Stimulated activated CD4-positive, alpha-beta T cell treated with anti-CD3 and anti-CD28 coated beads, Interleukin-2, amount 100 ng/mL, for 24 hours (primary cell): ENCODE measurements around the gene RRP36.
A peak's percentile ranks its signal among the peaks of the same experiment; 100 is the strongest.
"Not testable (repeated sequence)": the region's sequence is repeated elsewhere in the genome, so short reads cannot be mapped to it uniquely, and the experiment has no call there.

Experiments
- DNase-seq, 2 donors: peaks; one replicate each; pipeline ENCODE4 v3.0.0-alpha.2; 2020

RRP36 gene

GRCh38 chr6:43021270-43022047 lies at the start of gene RRP36:
Gene RRP36, plus strand, starts transcription at chr6:43021623. Its CDS starts 32 bp downstream, at chr6:43021655.
- peak; percentile 83 to 85 for DNase-seq

DNA sequence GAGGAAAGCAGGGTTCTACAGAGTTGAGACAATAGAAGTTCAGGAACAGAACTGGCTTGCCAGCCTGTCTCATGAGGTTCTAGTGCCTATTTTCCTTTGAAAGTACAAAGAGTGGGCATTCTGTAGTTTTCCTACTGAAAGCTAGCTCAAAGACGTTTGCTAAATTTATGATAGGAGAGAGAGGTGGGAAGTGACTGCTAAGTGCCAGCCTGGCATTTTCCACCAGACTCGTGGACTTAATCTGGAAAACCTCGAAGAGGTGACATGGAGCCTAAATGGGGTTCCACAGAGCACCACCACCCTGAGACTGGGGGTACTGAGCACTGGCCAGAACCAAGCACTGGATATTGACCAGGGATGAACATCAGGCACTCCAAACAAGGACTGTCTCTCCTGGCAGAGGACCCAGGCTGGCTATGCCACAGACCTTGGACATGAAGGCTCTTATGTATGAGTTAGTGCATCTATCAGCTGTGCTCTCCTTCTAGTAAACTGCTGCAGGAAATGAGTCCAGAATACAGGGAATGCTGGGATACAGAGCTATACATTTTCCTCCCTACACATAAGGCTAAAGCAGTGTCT lies 49.6 kb upstream of the RRP36 start:
- no peak for DNase-seq

DNA sequence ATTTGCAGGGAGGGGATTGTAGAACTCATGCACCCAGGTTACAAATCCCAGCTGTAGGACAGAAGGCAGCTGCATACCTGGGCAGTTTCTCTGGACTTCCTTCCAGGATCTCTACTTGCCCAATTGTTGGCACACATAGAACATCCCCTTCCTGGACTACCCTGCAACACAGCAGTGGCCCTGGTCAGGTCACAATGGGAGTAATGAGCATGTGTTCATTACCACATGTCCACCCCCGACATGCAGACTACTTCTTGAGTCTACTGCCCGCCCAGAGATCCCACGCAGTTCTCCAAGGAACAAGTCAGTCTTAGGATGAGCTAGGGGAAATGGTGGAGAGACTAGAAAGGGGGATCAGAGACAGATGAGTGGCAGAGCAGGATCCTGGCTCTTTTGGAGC lies 47.5 kb upstream of the RRP36 start:
- DNase-seq, result no peak

GRCh38 chr6:42974919-42975505 lies 46.4 kb upstream of the RRP36 start:
- DNase-seq, result no peak

- peak; percentile 31 to 35 for DNase-seq
These were observed 43.0 kb upstream of the RRP36 start for GRCh38 chr6:42978487-42978838.

DNA sequence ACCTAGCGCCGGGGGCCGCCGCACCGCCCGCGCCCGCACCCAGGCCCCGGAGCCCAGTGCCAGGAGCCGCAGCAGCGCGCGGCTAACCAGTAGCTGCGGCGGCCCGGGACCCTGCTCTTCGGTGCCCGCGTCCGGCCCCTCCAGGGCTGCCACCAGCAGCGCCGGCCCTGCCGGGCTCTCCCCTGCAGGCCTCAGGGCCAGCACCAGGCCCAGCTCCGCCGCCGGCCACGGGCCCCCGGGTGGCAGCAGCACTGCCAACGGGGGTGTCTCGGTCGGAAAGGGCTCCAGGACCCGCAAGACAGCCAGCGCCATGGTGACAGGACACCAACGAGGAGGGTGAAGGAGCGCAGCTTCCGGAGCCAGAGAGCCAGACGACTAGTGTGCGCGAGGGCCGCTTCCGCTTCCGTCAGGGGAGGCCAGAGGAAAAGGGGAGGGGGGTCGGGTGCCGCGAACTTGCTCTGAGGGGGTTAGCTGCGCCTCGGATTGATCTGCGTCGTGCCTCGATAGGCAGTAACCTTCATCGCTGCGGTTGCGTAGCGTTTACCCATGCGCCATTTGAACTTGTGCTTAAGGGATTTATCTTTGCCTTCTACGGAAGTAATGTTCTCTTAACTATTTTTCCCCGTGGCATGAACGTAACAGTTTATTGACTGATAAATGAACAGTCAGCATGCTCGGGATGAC lies 42.4 kb upstream of the RRP36 start, which contains the start of gene PEX6:
PEX6 (minus strand) TSS at position 343 of the 684 bp plus-strand sequence; CDS start at position 312, 31 bp downstream.
- peak; percentile 90 to 91 for DNase-seq

GRCh38 chr6:42979523-42980177 lies 41.8 kb upstream of the RRP36 start:
- no peak for DNase-seq

DNA sequence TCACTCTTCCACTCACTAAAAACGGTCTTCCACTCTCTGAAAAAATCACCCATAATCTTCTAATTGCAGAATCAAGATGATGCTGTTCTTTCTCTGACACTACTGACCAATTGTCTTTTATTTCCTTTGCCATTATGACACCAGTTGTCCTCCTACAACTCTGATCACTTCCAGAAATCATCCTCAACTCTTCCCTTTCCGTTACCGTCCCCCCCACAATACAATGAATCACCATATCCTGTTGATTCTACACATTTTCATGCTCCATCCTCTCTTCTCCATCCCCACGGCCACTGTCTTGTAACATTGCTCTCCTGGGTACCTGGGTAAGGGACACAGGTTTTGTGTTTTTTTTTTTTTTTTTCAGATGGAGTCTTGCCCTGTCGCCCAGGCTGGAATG lies 39.6 kb upstream of the RRP36 start:
- no peak for DNase-seq

DNA sequence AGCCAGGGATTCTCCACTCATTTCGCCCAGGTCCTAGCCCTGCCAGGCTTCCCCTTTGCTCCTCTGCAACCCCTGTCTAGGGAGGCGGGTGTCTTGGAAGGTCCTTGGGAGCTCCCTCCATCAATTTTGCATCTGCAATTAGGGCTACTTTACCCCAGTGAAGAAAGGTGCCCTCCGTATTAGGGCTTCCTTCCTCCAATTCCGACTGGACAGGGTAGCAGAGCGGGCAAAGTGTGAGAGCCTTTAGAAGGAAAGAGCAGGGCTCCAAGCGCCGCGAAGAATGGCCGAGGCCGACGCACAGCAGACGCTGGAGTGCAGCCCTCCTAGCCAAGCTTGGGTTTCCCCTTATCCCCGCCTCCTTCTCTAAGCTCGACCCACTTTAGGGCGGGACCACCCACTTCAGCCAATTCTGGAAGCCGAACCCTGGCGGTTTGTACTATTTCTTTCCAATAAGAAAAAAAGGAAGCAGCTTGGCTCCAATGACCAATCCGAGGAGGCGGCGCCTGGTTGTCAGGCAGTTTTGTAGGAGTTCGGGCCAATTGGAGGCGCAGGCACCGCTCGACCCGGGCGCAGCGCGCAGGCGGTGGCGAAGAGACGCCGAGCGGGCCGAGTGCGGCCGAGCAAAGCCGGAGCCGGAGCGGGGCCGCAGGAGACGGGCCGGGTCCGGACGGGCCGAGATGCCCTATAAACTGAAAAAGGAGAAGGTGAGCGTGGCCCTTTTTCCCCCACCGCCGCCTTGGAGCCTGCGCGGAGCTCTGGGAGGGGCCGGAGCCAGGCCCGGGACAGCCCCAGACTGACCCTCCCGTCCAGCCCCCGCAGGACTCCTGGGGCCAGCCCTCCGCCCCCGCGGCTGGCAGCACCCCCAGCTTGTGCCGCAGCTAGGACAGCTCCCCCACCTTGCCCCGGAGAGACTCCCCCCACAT lies 37.2 kb upstream of the RRP36 start, which contains the start of gene PPP2R5D:
PPP2R5D (plus strand) TSS at position 570 of the 923 bp plus-strand sequence; CDS start at position 678, 108 bp downstream.
- DNase-seq, result peak; percentile 96 to 97

DNA sequence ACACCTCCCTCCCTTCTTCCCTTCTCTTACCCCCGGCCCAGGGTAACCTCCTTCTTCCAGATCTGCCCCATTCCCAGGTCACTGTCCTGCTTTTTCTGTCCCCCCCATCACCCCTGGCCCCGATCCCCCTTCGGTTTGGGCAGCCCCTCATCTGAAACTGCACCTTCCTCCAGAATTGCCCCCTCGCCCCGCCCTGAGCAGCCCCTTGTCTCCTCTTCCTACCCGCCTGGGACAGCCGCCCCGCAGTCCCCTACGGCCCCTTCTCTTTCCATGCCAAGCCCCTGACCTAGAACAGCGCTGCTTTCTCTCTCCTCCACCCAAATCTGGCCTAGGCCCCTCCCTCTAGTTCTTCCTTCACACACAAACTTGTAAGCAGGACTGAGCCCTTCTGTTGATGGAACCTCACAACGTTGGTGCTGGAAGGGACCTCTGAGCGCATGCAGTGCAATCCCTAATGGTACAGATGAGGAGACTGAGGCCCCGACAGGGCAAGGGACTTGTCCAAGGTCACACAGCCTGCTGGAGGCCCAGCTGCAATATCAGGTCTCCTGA lies 36.4 kb upstream of the RRP36 start:
- DNase-seq, result peak; percentile 20 to 34

GRCh38 chr6:42987533-42988451 lies 33.6 kb upstream of the RRP36 start:
- DNase-seq, result no peak

DNA sequence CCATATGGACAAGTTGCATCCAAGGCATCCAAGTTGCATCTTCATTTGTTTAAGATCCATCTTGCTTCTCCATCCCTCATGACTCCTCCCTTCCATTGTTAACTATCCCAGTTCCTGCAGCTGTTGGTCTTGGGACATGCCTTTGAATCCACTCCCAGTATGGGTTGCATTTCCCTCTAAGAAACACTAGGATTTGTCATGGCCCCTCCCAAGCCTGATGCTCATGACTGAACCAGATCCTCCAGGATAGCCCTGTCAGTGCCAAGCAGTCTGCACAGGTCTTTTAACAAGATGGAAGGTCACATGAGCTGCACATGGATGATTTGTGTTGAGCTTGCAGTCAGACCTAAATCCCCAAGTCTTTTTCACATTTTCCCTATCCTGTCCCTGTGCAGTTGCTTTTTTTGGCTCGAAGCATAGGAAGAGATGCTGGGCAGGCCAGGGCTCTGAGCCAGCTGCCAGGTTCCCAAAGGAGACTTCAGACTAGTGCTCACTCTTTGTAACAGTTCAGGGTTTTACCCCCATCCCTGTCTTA lies 32.9 kb upstream of the RRP36 start:
- no peak for DNase-seq

GRCh38 chr6:42989923-42990322 lies 31.5 kb upstream of the RRP36 start:
- no peak for DNase-seq

DNA sequence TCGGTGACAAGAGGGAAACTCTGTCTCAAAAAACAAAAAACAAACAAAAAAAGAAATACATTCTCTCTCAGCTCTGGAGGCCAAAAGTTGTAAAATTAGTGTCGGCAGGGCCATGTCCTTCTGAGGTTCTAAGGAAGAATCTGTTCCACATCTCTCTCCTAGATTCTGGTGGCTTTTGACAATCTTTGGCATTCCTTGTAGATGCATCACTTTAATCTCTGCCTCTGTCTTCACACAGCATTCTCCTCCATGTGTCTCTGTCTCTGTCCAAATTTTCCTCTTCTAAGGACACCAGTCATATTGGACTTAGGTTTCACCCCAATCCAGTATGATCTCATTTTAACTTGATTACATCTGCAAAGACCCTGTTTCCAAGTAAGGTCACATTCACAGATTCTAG lies 28.0 kb upstream of the RRP36 start:
- no peak for DNase-seq

GRCh38 chr6:42996513-42996912 lies 24.9 kb upstream of the RRP36 start:
- DNase-seq, result no peak

DNA sequence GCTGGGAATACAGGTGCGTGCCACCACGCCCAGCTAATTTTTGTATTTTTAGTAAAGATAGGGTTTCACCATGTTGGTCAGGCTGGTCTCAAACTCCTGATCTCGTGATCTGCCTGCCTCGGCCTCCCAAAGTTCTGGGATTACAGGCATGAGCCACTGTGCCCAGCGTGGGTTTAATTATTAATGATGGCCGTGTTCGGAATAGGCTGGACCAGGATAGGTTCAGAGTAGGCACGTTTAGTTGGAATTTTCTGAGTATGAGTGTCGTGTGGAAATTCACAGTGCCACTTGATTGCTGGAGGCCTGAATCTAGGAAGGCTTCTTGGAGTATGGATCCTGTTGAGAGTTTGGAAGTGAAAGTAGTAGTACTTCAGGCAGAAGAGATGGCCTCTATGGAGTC lies 23.2 kb upstream of the RRP36 start:
- DNase-seq, result not testable (repeated sequence)

- DNase-seq, result no peak
These were observed 19.6 kb upstream of the RRP36 start for GRCh38 chr6:43001843-43002242.

DNA sequence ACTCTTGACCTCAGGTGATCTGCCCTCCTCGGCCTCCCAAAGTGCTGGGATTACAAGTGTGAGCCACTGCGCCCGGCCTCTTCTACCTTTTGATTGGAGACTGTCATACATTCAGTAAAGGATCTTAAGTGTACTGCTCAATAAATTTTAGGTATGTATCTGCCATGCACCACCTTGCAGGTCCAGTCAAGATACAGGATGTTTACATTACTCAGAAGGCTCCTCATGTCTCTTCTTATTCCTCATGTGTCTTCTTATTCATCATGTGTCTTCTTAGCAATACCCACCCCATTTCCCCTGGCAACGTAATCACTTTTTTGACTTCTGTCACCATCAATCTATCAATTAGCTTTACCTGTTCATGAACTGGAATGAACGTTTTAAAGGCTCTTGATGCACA lies 15.6 kb upstream of the RRP36 start:
- DNase-seq, result no peak

- DNase-seq, result no peak
These were observed 15.2 kb upstream of the RRP36 start for GRCh38 chr6:43006251-43006650.

GRCh38 chr6:43007126-43007525 lies 14.3 kb upstream of the RRP36 start:
- no peak for DNase-seq
